NCI-H1436 treated with DMSO at 0.1 percent for 48 hours (cell line): ENCODE measurements around the gene FGA.
A peak's percentile ranks its signal among the peaks of the same experiment; 100 is the strongest.

Experiments
- DNase-seq: peaks from one replicate; lab custom pipeline; 2025; lab: John Stamatoyannopoulos, UW

The FGA gene

DNA sequence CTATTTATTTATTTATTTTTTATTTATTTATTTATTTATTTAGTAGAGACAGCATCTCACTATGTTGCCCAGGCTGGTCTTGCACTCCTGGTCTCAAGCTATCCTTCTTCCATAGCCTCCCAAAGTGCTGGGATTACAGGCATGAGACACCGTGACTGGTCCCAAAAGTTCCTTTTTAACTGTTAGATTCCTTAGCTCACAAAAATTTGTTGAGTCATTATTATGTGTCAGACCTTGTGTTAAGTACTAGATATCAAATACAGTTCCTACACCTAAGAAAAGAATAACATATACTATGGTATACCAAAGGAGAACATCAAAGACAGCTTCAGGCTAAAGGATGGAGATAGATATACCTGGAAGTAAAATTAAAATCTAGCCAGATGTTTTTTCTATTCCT lies 11.6 kb downstream of the FGA start:
- no peak for DNase-seq

DNA sequence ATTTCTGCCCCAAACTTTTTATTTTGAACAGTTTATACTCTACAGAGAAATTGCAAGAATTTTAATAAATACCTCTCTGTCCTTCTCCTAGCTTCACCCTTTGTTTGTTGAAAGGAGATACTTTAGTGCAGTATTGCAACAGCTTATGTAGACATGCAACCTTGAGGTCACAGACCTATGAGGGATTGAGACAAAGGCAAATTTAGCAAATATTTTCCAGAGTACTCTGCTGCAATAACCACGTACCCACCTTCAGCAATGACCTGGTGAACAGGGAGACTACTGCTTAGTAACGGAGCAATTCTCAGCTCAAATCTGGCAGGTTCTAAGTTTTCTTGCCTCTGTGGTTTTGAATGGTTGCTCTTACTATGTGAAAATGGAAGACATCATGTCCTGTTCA lies 13.2 kb downstream of the FGA start:
- DNase-seq, result no peak

DNA sequence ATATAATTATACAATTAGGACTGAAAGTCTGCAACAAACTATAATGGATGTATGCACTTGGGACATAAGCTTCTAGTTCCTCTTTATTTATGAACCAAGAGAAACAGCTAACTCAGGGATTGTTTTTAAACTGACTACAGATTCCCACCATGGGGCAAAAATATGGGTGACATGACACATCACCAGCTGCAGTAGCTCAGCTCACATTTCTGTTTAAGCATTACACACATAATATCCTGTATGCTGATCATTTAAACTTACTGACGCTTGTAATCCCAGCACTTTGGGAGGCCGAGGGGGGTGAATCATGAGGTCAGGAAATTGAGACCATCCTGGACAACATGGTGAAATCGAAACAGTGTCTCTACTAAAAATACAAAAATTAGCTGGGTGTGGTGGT lies 16.2 kb downstream of the FGA start:
- DNase-seq, result no peak

DNA sequence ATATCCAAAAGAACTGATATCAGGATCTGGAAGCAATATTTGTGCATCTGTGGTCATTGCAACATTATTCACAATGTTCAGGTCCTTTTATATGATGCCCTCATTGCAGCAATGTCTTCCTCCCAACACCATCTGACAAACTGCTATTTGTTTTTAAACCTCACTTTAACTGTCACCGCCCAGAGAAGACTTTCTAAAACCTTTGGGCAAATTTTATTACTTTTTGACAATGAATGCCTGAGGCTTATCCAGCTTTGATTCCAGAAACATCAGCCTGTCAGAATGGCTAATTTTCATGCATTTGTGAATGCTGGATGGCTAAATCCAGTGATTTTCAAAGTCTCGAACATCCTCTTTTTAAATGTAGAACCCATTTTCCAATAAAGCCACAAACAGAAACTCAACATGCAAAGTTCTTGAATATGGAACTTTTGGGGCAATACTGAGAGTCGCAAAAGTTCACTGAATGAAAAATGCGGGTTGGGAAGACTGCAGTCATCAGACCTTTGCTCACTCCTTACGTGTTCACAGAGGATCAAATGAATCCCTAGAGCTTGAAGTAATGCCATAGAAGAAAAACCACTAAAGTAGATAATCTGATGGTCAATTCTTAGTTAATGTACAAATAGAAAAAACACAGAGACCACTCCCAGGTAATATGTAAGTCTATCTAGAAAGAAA lies 17.2 kb downstream of the FGA start:
- no peak for DNase-seq

DNA sequence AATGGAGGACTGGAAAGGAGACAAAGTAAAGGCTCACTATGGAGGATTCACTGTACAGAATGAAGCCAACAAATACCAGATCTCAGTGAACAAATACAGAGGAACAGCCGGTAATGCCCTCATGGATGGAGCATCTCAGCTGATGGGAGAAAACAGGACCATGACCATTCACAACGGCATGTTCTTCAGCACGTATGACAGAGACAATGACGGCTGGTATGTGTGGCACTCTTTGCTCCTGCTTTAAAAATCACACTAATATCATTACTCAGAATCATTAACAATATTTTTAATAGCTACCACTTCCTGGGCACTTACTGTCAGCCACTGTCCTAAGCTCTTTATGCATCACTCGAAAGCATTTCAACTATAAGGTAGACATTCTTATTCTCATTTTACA lies 21.0 kb downstream of the FGA start:
- DNase-seq, result no peak

DNA sequence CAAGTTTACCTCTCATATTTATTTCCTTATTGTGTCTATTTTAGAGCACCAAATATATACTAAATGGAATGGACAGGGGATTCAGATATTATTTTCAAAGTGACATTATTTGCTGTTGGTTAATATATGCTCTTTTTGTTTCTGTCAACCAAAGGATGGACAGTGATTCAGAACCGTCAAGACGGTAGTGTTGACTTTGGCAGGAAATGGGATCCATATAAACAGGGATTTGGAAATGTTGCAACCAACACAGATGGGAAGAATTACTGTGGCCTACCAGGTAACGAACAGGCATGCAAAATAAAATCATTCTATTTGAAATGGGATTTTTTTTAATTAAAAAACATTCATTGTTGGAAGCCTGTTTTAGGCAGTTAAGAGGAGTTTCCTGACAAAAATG lies 21.5 kb downstream of the FGA start:
- DNase-seq, result no peak

DNA sequence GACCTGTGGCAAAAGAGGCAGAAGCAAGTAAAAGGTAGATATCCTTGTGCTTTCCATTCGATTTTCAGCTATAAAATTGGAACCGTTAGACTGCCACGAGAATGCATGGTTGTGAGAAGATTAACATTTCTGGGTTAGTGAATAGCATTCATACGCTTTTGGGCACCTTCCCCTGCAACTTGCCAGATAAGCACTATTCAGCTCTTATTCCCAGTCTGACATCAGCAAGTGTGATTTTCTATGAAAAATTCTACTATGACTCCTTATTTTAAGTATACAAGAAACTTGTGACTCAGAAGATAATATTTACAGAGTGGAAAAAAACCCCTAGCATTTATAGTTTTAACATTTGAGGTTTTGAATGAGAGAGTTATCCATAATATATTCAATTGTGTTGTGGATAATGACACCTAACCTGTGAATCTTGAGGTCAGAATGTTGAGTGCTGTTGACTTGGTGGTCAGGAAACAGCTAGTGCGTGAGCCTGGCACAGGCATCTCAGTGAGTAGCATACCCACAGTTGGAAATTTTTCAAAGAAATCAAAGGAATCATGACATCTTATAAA lies 23.8 kb downstream of the FGA start:
- DNase-seq, result no peak

DNA sequence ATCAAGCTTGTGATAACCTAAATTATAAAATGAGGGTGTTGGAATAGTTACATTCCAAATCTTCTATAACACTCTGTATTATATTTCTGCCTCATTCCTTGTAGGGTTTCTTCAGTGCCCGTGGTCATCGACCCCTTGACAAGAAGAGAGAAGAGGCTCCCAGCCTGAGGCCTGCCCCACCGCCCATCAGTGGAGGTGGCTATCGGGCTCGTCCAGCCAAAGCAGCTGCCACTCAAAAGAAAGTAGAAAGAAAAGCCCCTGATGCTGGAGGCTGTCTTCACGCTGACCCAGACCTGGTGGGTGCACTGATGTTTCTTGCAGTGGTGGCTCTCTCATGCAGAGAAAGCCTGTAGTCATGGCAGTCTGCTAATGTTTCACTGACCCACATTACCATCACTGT lies 24.8 kb downstream of the FGA start:
- no peak for DNase-seq

DNA sequence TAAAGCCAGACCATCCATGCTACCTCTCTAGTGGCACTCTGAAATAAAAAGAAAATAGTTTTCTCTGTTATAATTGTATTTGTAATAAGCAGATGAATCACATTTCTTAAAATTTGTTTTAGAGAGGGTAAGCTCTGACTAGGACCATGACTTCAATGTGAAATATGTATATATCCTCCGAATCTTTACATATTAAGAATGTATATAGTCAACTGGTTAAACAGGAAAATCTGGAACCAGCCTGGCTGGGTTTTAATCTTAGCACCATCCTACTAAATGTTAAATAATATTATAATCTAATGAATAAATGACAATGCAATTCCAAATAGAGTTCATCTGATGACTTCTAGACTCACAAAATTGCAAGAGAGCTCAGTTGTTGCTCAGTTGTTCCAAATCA lies 26.2 kb downstream of the FGA start:
- DNase-seq, result no peak

DNA sequence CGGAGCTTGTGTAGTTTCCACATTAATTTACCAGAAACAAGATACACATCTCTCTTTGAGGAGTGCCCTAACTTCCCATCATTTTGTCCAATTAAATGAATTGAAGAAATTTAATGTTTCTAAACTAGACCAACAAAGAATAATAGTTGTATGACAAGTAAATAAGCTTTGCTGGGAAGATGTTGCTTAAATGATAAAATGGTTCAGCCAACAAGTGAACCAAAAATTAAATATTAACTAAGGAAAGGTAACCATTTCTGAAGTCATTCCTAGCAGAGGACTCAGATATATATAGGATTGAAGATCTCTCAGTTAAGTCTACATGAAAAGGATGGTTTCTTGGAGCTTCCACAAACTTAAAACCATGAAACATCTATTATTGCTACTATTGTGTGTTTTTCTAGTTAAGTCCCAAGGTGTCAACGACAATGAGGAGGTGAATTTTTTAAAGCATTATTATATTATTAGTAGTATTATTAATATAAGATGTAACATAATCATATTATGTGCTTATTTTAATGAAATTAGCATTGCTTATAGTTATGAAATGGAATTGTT lies 27.8 kb downstream of the FGA start, which contains the start of gene FGB:
Gene FGB, plus strand, starts transcription at position 315 of the 558 bp plus-strand sequence. Its CDS starts 8 bp downstream, at position 323.
- DNase-seq, result no peak

DNA sequence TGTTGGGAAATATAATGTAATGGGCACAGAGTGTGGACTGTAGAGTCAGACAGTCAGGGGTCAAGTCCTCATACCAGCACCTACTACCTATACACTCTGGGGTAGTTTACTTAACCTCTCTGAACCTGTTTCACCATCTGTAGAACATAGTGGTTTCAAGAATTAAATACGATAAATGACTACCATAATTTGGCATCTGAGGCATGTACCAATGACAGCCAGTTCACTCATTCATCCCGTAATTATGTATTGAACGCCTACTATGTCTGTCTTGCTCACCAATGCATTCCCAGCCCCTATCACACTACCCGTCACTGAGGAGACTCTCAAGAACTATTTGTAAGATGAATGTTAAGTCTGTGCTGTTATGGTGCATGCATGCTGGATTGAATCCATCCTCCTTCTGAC lies 29.7 kb downstream of the FGA start:
- no peak for DNase-seq

DNA sequence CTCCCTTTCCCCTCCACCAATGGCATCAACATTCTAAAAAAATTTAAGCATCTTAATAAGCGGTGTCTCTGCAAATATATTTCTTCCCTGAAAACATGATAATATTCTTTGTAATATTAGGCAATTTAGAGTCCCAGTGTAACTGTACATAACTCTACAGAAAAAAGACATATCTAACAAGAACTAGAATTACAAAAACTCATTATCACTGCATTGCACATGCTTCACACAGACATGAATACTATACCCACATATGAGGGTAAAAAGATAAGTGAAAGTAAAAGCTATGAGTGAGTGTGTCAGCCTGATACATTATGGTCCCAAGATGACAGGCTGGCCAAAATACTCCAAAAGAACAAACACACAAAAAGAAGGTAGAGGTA lies 30.1 kb downstream of the FGA start:
- DNase-seq, result no peak

DNA sequence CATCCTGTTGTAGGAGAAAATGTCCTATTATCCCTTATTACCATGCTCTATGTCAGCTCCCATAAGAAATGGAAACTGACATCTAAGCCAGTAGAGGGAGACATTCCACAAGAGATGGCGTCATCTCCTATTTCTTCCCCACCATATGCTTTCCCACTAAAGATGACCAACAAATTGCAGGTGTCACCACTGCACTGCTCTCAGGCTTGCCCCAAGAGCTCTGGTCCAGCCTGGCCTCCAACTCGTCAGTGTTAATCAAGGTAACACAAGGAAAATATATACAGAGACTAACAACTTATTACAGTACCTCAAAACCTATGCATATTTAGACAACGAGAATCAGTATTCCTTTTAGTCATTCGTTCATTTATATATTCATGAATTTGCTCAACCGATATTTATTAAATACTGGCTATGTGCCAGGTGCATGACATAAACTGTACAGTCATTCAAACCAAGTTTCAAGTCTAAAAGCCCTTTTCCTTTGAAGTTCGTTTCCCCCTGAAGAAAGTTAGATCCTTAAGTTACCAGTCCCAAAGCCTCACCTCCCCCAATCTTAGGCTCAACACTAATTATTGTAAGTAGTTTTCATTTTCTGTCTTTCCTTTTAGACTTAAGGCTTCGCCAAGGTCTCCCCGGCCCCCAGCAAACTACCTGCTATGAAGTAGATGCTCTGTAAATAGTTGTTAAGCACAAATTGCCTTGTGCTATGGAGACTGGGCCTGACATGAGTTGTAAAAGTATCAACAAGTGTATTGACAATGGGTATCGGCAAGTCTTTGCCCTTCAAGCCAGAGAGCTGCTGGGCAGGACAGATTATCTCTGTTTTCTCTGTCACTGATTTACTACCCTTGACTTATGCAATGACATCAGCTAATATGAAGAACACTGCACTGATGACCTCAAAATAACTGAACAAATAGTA lies 30.8 kb downstream of the FGA start:
- no peak for DNase-seq

DNA sequence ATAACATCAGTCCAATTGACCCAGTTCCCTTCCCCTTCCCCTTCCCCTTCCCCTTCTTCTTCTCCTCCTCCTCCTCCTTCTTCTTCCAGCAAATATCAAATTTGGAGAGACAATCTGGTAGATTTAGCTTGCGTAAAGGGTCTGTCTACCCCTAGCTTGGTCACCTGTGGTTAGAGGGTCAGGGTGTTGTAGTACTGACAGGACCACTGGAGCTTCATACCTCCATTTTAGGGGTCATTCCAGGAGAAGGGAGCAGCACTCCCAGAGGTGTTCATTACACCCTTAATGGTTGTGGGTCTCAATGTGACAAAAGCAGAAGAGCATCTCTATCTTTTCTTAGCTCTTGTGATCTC lies 31.4 kb downstream of the FGA start:
- no peak for DNase-seq

DNA sequence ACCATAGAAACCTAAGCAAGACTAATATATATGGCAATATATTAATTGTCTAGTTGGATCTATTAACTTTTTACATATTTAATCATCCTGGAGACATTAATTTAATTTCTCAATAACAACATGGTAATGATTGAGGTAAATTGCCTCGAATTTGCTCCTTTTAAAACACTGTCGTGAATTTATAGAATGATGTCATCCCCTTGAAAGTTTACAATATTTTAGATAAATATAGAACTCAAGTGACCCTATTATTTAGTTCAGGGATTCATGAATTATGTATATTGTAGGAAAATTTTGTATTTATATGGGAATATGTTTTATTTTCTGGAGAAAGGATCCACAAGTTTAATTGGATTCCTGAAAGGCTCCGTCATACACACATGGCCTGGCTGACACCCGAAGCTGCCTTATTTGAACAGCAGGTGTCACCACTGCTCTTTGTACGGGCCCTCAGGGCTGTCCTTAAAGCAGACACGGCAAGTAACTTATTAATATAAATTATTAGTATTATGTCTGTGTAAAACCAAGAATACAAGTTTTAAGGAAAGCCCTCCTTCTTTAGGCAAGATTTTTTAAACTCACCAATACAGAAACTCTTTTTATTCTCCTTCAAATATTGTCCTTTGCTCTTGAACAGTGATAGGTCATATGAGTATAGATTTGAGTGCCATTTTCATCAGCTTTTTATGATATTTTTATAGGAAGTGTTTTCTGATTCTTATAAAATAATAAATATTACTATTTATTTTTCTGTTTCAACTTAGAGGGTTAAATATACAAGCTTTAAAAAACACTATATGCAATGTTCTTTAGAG lies 38.5 kb downstream of the FGA start:
- no peak for DNase-seq

DNA sequence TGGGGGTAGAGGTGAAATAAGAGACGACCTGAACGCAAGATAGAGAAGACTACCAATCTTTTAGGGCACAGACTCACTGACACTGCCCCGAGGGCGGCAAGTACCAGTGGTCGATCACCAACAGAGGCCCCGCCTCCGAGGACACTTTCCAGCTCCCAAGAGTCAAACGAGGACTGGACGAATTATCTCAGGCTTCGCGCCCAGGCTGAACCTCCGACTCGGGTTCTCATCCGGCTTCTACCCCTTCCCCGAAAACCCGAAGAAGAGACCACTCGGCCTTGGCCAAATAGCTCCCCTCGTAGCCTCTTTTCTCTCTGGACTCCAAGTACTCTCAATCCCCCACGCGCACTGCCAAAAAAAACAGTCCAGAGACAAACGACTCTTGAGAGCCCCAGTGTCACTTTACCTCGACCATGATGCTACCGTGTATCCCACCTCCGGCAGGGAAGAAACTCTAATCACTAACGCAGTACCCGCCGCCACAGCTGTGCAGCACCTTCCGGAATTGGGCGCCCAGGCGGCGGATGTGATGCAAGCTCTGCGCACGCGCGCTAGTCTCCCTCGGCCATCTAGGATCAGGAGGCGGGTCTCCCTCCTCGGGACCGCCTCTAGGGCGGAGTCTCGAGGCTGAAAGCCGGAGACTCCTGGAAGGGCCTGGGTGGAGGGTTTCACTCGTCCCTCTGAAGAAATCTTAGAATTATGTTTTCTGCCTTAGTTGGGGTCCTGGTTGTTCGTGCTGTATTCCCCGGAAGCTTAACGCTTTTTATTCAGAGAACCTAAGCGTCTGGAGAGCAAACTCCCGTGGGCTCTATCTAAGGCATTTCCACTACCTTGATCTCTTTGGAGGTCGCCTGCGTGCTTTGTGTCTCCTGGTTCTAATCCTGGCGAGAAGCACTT lies 40.4 kb downstream of the FGA start, which contains the start of gene PLRG1:
Gene PLRG1, minus strand, starts transcription at position 507 of the 897 bp plus-strand sequence. Its CDS starts 92 bp downstream, at position 415.
- peak; percentile 78 for DNase-seq

DNA sequence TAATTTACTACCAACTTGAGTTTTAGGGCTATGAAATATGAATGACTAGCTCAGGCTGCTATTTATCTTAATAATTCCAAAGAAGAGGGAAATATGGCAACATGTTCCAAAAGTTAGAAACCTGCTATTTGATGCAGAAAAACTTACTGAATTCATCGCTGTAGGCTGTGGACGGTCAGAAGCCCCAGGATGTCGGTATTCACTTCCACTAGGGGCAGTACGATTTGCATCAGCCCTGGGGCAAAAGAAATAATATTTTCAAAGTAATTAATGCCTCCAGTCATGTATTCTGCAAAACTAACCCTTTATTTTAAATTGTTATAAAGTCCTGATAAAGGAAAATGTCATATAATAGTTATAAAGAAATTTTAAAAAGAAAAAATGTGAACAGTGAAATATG lies 44.9 kb downstream of the FGA start:
- no peak for DNase-seq

DNA sequence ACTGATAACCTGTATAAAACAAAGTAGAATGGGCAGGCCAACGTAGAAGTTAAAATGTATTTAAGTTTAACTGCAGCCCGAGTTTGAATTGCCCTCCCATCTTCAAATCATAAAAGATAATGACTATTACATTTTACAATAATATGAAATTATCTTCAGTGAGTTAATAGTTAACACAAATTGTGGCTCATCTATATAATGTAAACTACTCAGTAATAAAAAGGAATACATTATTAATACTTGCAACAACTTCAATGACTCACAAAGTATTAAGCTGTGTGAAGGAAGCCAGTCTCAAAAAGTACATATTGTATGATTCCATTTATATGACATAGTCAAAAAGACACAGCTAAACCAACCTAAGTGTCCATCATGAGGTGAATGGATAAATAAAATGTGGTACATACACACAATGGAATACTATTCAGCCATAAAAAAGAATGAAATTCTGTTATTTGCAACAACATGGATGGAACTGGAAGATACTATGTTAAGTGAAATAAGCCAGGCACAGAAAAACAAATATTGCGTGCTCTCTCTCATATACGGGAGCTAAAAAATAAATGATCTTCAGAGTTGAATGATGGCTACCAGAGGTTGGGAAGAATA lies 48.2 kb downstream of the FGA start:
- DNase-seq, result no peak
